Upper lobe of right lung (tissue), 1 donor: ENCODE data around the gene BABAM2. TPM values are rescaled to one million over a fixed set of nuclear protein-coding genes. Genes with fewer than 3 reads are reported as not detected.
"Not testable (repeated sequence)": the region's sequence is repeated elsewhere in the genome, so short reads cannot be mapped to it uniquely, and the experiment has no call there.

Experiments used
- ATAC-seq: fragments of 200-7000 bp; cut with Tn5 transposase; one replicate; pipeline ENCODE4 v1.9.1; 2020; ENCODE audit warnings: mild to moderate bottlenecking, moderate library complexity
- DNase-seq: peaks from one replicate; pipeline ENCODE4 v3.0.0-alpha.2; 2020
- H3K27ac ChIP-seq: fragments of 200-600 bp; one replicate; pipeline ENCODE4 v1.8.0; 2022
- H3K27me3 ChIP-seq: fragments of 200-600 bp; one replicate; pipeline ENCODE4 v1.8.0; 2022; ENCODE audit warnings: mild to moderate bottlenecking
- H3K36me3 ChIP-seq: fragments of 200-600 bp; one replicate; pipeline ENCODE4 v1.8.0; 2022
- H3K4me1 ChIP-seq: fragments of 200-600 bp; one replicate; pipeline ENCODE4 v1.8.0; 2022
- H3K4me3 ChIP-seq: fragments of 200-600 bp; one replicate; pipeline ENCODE4 v1.8.0; 2022; ENCODE audit warnings: mild to moderate bottlenecking
- H3K9me3 ChIP-seq: fragments of 200-600 bp; one replicate; pipeline ENCODE4 v1.8.0; 2022
- intact Hi-C: fragments of 100-400 bp; cut with DNase I; formaldehyde crosslinking; loops from one replicate; pipeline ENCODE4 v1.11.0; 2022
- total RNA-seq: library from RNA; stranded (reverse); fragmentation: NEBNext Ultra II Directional; extraction: Animal tissue kit (Norgen Biotek cat#: 25700); gene quantifications from one replicate; pipeline ENCODE4 v1.2.1, GENCODE V29; 2021
- TF ChIP-seq, protein P1 (sequence below): fragments of 200-600 bp; IDR thresholded peaks from one replicate; pipeline ENCODE4 v1.8.0; 2022; ENCODE audit warnings: antibody characterized with exemption
- donor health status: DM: no; HTN: yes; CAD: no; lungs with severe emphysema.

Gene BABAM2
- total RNA-seq, 1 donor from 2014 or later, result 36.2 TPM

DNA sequence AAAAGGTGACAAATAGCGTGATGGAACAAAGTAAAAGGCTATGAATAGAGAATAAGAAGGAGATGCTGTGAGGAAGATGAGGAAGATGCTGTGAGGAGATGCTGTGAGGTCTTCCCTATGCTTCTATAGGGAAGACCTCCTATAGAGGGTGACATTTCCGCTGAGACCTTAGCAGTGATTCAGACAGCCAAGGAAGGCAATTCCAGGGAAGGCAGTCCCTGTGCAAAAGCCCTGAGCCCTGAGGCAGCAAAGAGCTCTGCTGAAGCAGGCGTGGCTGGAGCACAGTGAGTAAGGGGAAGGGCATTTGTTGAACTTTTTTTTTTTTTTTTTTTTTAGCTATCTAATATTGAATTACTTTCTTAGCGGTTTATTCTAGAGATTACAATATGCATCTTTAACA, 359.5 kb downstream of the BABAM2 start:
- Histone ChIP-seq H3K36me3 (peaks cover 3% of the 10 kb centered on the region), H3K27ac (no peak overlapping the region), H3K4me1 (no peaks in the 10 kb centered on the region), H3K4me3 (no peak overlapping the region), H3K9me3 (no peaks in the 10 kb centered on the region), H3K27me3 (no peaks in the 10 kb centered on the region)
- TF ChIP-seq, protein P1, sequence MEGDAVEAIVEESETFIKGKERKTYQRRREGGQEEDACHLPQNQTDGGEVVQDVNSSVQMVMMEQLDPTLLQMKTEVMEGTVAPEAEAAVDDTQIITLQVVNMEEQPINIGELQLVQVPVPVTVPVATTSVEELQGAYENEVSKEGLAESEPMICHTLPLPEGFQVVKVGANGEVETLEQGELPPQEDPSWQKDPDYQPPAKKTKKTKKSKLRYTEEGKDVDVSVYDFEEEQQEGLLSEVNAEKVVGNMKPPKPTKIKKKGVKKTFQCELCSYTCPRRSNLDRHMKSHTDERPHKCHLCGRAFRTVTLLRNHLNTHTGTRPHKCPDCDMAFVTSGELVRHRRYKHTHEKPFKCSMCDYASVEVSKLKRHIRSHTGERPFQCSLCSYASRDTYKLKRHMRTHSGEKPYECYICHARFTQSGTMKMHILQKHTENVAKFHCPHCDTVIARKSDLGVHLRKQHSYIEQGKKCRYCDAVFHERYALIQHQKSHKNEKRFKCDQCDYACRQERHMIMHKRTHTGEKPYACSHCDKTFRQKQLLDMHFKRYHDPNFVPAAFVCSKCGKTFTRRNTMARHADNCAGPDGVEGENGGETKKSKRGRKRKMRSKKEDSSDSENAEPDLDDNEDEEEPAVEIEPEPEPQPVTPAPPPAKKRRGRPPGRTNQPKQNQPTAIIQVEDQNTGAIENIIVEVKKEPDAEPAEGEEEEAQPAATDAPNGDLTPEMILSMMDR, result no peak
- DNase-seq (no peak), ATAC-seq (no peak)
- intact Hi-C loops, result no loop called here

DNA sequence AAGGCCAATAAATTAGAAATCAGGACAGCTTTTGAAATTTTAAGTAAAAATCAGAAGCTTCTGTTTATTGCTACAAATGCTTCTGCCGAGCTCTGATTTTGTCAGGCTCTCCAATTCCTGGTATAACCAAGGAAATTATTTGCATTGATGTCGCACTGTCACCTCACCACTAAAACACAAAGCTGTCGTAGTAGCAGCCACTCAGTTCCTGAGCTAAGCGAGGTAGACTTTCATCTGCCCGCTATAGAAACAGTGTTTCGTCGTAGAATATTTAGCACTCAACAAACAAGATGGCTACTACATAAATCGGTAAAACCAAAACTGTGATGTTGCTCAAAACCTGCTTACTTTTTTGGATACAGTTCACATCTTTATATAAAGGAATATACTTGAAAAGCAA, 360.8 kb downstream of the BABAM2 start:
- TF ChIP-seq, protein P1, result no peak
- intact Hi-C loops, result no loop called here
- no peak for ATAC-seq
- Histone ChIP-seq H3K27me3 (no peaks in the 10 kb centered on the region), H3K36me3 (no peaks in the 10 kb centered on the region), H3K27ac (no peak overlapping the region), H3K4me3 (no peak overlapping the region), H3K4me1 (no peaks in the 10 kb centered on the region), H3K9me3 (no peaks in the 10 kb centered on the region)
- DNase-seq, result no peak

- Histone ChIP-seq H3K36me3 (no peaks in the 10 kb centered on the region), H3K9me3 (no peaks in the 10 kb centered on the region), H3K4me1 (no peaks in the 10 kb centered on the region), H3K27ac (no peak overlapping the region), H3K4me3 (no peak overlapping the region), H3K27me3 (no peaks in the 10 kb centered on the region)
- ATAC-seq (no peak), DNase-seq (no peak)
- intact Hi-C loops, result no loop called here
- TF ChIP-seq, protein P1, result no peak
Measured at GRCh38 chr2:28252311-28252710, 361.8 kb downstream of the BABAM2 start.

GRCh38 chr2:28253543-28253942, 363.0 kb downstream of the BABAM2 start:
- no peaks in the 10 kb centered on the region for H3K36me3 ChIP-seq
- TF ChIP-seq, protein P1, result no peak

DNA sequence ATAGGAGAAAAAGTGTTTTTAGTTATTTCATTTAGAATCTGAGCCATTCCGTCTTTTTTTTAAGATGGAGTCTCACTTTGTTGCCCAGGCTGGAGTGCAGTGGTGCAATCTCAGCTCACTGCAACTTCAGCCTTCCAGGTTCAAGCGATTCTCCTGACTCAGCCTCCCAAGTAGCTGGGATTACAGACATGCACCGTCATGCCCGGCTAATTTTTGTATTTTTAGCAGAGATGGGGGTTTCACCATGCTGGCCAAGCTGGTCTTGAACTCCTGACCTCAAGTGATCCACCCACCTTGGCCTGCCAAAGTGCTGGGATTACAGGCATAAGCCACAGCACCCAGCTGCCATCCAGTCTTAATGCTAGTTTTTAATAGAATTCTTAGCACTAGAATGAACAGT, 364.7 kb downstream of the BABAM2 start:
- intact Hi-C loops, DNase-seq, H3K4me3 ChIP-seq, H3K27me3 ChIP-seq, H3K36me3 ChIP-seq, H3K27ac ChIP-seq, H3K4me1 ChIP-seq, H3K9me3 ChIP-seq, ATAC-seq: not testable (repeated sequence)

More at GRCh38 chr2:28253543-28253942, 363.0 kb downstream of the BABAM2 start:
- Histone ChIP-seq H3K9me3 (no peaks in the 10 kb centered on the region), H3K27me3 (no peaks in the 10 kb centered on the region), H3K27ac (no peak overlapping the region), H3K4me1 (no peaks in the 10 kb centered on the region), H3K4me3 (no peak overlapping the region)
- DNase-seq, result no peak
- ATAC-seq, result no peak
- intact Hi-C loops, result no loop called here

DNA sequence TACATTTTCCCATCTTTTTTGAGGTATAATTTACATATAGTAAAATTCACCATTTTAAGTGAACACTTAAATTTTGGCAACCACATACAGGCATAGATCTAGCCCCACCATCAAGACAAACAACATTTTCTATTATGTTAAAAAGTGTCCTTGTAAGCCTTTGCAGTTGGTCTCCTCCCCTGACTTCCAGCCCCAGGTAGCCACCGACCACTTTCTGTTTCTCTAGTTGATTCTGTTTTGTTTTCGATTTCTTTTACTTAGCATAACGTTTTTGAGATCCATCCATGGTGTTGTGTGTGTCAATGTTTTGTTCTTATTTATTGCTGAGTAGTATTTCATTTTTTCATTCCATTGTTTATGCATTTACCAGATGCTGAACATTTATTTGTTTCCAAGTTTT, 366.7 kb downstream of the BABAM2 start:
- DNase-seq (no peak), ATAC-seq (no peak)
- Histone ChIP-seq H3K9me3 (no peaks in the 10 kb centered on the region), H3K27me3 (no peaks in the 10 kb centered on the region), H3K4me3 (no peak overlapping the region), H3K4me1 (no peaks in the 10 kb centered on the region), H3K27ac (no peak overlapping the region), H3K36me3 (no peaks in the 10 kb centered on the region)
- intact Hi-C loops, result no loop called here
- TF ChIP-seq, protein P1, result no peak

- DNase-seq, H3K27ac ChIP-seq, H3K4me3 ChIP-seq, ATAC-seq, intact Hi-C loops, H3K4me1 ChIP-seq, H3K27me3 ChIP-seq, H3K36me3 ChIP-seq, H3K9me3 ChIP-seq: not testable (repeated sequence)
Measured at GRCh38 chr2:28259226-28259625, 368.7 kb downstream of the BABAM2 start.
